DMS114 treated with DMSO at 0.1 percent for 48 hours (cell line): ENCODE data around the gene PLA2G1B.
"Not testable (repeated sequence)": the region's sequence is repeated elsewhere in the genome, so short reads cannot be mapped to it uniquely, and the experiment has no call there.

Experiments
- DNase-seq: peaks from one replicate; lab custom pipeline; 2025; ENCODE audit not compliant: unreplicated experiment; lab: John Stamatoyannopoulos, UW

Gene PLA2G1B

DNA sequence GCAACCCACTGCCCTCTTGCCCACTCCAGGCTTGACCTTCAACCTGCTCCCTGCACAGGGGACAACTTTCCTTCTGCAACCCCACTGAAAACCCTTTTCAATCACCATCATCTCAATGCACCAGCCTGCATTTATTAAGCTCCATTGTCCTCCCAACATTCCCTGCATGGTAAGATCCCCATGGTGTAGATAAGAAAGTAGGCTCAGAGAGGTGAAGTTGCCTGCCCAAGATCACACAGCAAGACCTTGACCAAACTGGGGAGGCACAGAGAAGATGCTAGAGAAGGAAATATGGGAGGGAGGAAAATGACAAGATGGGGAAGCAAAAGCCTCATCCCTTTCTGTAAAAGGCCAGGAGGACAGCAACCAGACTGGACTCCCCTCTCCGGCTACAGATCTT, 31.5 kb upstream of the PLA2G1B start:
- DNase-seq: no peak

- no peak for DNase-seq
Observed at GRCh38 chr12:120358412-120359100, 31.0 kb upstream of the PLA2G1B start.

DNA sequence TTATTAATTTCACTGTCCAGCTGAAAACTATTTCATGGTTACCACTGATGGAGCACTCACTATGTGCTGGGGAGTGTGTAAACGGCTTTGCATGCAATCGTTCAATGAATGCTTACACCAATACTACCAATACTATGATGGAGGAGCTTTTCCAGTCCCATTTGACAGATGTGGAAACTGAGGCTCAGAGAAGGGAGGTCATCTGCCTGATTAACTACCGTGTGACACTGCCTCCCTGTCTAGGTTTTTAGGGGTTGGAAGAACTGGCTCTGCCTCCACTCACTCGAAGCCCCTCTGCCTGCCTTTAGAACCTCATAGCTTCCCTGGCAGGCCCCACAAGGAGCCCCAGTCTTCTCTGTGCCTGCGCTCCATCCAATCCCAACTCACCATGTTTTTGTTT, 29.5 kb upstream of the PLA2G1B start:
- no peak for DNase-seq

DNA sequence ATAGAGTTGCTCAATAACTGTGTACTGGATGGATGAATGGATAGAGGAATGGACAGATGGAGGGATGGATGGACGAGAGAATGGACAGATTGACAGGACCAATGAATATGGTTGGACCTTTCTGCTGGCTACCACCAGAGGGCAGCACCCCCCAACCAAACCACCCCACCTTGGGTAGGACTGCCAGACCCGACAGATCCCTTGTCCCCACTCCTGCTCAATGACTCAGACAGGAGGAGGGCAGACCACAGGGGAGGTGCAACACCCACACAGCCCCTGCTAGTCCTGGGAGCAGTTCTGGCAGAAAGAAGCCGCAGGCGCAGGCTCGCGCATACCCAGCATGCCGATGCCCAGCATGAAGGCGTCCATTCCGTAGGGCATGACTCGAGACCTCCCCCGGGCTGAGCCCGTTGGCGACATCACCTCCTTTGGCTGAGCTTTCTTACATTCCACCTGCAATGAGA, 29.0 kb upstream of the PLA2G1B start:
- peak; percentile 46 for DNase-seq

- DNase-seq: no peak
Observed at GRCh38 chr12:120353556-120354317, 26.2 kb upstream of the PLA2G1B start.

GRCh38 chr12:120353136-120353535, 25.6 kb upstream of the PLA2G1B start:
- no peak for DNase-seq

DNA sequence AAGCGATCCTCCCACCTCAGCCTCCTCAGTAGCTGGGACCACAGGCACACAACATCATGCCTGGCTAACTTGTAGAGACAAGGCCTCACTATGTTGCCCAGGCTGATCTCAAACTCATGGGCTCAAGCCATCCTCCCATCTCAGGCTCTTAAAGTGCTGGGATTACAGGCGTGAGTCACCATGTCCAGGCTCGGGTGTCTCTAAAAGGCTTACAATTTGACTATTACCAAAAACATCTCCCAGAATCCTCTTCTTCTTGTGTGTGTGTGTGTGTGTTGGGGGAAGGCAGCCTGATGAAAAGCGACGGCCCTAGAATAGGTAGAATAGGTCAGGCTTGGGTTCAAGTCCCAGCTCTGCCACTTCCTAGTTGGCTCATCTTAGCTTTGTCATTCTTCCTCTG, 24.5 kb upstream of the PLA2G1B start:
- no peak for DNase-seq

DNA sequence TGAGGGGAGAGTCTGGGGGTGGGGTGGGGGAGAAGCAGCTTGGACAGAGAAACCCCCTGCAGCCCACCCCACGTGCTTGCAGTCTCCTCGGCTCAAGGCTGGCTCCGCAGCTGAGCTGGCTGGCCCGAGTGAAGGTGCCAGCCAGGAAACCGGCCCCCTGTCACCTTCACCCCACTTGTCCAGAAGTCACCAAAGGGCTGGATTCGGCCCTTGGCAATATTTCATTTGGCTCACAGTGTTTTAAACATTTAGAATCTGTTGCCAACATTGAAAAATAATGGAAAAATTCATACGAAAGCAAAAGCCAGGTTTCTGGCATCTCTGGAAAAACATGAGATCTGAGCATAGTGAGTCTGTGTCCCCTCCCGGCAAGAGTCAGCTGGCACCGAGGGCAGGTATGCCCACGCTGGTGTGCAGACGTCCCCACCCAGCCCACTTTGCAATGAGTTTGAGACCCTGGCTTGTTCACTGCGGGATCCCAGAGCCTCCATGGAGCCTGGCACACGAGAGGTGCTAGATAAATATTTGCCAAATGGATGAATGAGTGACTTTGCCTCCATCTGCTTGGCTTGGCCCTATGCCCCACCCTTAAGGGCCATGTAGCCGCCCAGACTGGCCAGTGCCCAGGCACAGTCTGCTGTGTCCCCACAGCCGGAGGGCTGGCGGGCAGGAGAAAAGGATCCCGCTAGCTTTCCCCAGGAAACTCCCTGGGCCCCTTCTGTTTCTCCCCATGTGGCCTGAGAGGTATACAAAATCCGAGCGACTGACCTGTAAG, 23.2 kb upstream of the PLA2G1B start:
- DNase-seq: no peak

GRCh38 chr12:120347766-120348165, 20.2 kb upstream of the PLA2G1B start:
- no peak for DNase-seq

GRCh38 chr12:120346681-120347080, 19.1 kb upstream of the PLA2G1B start:
- DNase-seq: peak; percentile 14

DNA sequence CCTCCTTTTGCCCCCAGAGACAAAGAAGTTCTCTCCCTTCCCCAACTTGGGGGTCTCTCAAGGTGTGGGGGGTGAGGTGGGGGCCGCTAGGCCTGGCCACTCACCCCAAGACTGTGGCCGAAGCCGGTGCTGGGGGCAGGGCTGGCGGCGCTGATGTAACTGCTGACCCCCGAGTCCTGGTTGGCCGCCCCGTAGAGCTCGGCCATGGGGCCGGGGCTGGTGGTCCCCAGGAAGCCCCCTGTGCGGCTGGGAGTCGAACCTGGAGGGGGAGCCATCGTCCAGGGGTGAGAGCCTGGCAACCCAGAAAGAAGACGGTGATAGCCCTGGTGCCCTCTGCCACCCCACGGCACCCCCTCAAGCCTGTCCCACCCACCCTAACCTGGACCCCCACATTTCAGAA, 18.5 kb upstream of the PLA2G1B start:
- DNase-seq: no peak

- DNase-seq: no peak
Observed at GRCh38 chr12:120343692-120344091, 16.1 kb upstream of the PLA2G1B start.

- DNase-seq: no peak
Observed at GRCh38 chr12:120343039-120343537, 15.5 kb upstream of the PLA2G1B start.

DNA sequence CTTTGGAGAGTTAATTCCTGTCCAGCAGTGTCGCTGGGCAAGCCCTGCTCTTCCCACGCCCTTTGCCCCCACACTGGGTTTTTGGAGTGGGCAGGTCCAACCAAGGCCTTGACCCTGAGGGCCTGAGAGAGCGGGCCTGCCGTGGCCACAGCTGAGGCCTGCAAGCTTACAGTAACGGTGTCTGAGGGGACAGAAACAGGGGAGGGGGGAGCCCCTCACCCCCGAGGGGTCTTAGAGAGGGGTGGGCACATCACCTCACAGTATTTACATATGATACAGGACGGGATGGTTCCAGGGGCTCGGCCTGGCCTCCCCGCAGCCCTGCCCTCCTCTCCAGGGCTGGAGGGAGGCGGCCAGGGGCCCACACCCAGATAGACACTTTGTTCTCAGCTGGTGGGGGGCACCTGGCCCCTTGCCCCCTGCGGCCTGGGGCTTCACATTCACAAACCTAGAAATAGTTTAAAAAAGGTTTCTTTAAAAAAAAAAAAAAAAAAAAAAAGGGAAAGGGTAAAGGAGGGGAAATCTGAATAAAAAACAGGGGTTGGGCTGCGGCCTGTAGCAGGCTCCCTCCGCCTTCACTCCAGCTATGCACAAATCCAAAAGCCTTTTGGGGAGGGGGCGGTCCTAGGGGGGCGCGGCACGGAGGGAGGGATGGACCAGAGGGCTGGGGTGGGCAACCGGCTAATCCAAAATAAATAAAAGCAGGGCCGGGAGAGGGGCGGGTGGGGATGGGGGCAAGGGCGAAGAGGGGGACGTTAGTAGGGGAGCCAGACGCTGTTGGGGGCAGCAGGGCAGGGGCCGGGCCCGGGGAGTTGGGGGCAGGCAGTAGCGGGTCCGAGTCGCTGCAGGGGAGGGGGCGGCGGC, 14.8 kb upstream of the PLA2G1B start:
- no peak for DNase-seq

GRCh38 chr12:120339256-120339655, 11.7 kb upstream of the PLA2G1B start:
- no peak for DNase-seq

DNA sequence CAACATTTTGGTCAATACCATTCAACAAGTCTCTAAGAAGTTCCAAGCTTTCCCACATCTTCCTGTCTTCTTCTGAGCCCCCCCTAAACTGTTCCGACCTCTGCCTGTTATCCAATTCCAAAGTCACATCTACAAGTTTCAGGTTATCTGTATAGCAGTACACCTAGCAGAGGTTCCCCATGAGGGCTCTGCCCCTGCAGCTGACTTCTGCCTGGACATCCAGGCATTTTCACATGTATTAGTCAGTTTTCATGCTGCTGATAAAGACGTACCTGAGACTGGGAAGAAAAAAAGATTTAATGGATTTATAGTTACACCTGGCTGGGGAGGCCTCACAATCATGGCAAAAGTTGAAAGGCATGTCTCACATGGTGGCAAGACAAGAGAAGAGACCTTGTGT, 10.2 kb upstream of the PLA2G1B start:
- DNase-seq: no peak

DNA sequence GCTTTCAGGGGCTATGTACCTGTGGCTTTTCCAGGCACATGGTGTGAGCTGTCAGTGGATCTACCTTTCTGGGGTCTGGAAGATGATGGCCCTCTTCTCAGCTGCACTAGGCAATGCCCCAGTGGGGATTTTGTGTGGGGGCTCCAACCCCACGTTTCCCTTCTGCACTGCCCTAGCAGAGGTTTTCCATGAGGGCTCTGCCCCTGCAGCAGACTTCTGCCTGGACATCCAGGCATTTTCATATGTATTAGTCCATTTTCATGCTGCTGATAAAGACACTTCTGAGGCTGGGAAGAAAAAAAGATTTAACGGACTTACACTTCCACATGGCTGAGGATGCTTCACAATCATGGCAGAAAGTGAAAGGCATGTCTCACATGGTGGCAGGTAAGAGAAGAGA, 8.8 kb upstream of the PLA2G1B start:
- not testable (repeated sequence) for DNase-seq

DNA sequence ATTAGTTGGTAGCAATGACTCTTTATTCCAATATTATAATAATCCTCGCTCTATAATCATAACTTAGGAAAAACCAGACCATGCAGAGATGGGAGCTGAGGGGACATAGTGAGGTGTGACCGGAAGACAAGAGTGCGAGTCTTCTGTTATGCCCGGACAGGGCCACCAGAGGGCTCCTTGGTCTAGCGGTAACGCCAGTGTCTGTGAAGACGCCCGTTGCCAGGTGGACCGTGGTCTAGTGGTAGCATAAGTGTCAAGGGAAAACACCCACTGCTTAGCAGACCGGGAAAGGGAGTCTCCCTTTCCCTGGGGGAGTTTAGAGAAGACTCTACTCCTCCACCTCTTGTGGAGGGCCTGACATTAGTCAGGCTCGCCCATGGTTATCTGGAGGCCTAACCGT, 7.9 kb upstream of the PLA2G1B start:
- not testable (repeated sequence) for DNase-seq

DNA sequence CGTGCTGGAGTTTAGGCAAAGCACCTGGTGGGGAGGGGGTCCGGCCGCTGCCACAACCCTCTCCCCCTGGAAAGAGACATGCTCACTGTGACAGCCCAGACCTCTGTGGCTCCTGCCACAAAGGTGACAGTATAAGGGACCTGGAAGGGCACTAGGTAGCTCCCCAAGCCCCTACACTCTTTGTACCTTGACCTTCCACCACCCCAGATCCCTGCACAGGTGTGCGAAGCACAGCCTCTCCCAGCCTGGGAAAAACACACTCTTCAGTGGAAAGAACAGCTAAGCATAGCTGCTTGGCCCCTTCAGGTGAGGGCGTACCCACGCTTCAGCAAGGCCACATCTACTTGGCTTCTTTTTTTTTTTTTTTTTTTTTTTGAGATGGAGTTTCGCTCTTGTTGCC, 4.9 kb upstream of the PLA2G1B start:
- no peak for DNase-seq

GRCh38 chr12:120332041-120332440, 4.5 kb upstream of the PLA2G1B start:
- DNase-seq: no peak

- DNase-seq: no peak
Observed at GRCh38 chr12:120331390-120331789, 3.8 kb upstream of the PLA2G1B start.
